GM23338 (cell line): ENCODE data around the gene RPN2. TPM values are rescaled to one million over a fixed set of nuclear protein-coding genes. Genes with fewer than 3 reads are reported as not detected.

Source experiments
- ATAC-seq: fragments of 200-7000 bp; cut with Tn5 transposase; 3 replicates; pipeline ENCODE4 v1.9.1; 2020
- DNase-seq: peaks from one replicate; pipeline ENCODE4 v3.0.0-alpha.2; 2015; ENCODE audit warnings: low spot score
- H2AFZ ChIP-seq: fragments of 200-600 bp; sonication (generic); 2 replicates; pipeline ENCODE4 v1.8.0; 2016; ENCODE audit warnings: antibody characterized with exemption, mild to moderate bottlenecking, moderate library complexity
- H3F3A ChIP-seq: fragments of 200-600 bp; sonication (generic); replicated peaks from 2 replicates; pipeline ENCODE4 v1.8.0; 2017; ENCODE audit warnings: antibody characterized with exemption, mixed run types, low read depth
- H3K27ac ChIP-seq: fragments of 200-600 bp; sonication (generic); 2 replicates; pipeline ENCODE4 v1.6.1; 2016; ENCODE audit warnings: low read depth
- H3K27me3 ChIP-seq: fragments of 200-600 bp; sonication (generic); 2 replicates; pipeline ENCODE4 v1.8.0; 2016; ENCODE audit warnings: mild to moderate bottlenecking, mixed run types, moderate library complexity; ENCODE audit not compliant: insufficient read depth
- H3K36me3 ChIP-seq: fragments of 200-600 bp; sonication (generic); 2 replicates; pipeline ENCODE4 v1.8.0; 2016; ENCODE audit warnings: mild to moderate bottlenecking; ENCODE audit not compliant: insufficient read depth
- H3K4me1 ChIP-seq: fragments of 200-600 bp; sonication (generic); 2 replicates; pipeline ENCODE4 v1.8.0; 2016; ENCODE audit warnings: mild to moderate bottlenecking, moderate library complexity; ENCODE audit not compliant: insufficient read depth
- H3K4me2 ChIP-seq: fragments of 200-600 bp; sonication (generic); 2 replicates; pipeline ENCODE4 v1.7.1; 2017; ENCODE audit warnings: mixed run types
- H3K4me3 ChIP-seq: fragments of 200-600 bp; sonication (generic); 2 replicates; pipeline ENCODE4 v1.6.1; 2016; ENCODE audit warnings: mixed run types
- H3K79me2 ChIP-seq: fragments of 200-600 bp; sonication (generic); replicated peaks from 2 replicates; pipeline ENCODE4 v1.8.0; 2017; ENCODE audit warnings: mild to moderate bottlenecking; ENCODE audit not compliant: insufficient read depth
- H3K9me2 ChIP-seq: fragments of 200-600 bp; sonication (generic); 2 replicates; pipeline ENCODE4 v1.8.0; 2017; ENCODE audit not compliant: insufficient read depth
- H4K20me1 ChIP-seq: fragments of 200-600 bp; sonication (generic); replicated peaks from 2 replicates; pipeline ENCODE4 v1.8.0; 2017; ENCODE audit warnings: mild to moderate bottlenecking; ENCODE audit not compliant: insufficient read depth
- H3K27ac Mint-ChIP-seq: 2 replicates; pipeline ENCODE4 v1.8.0; 2020; ENCODE audit warnings: inconsistent platforms, mild to moderate bottlenecking, moderate library complexity, mixed read lengths
- H3K27me3 Mint-ChIP-seq: 3 replicates; pipeline ENCODE4 v1.8.0; 2022; ENCODE audit warnings: low read depth, mild to moderate bottlenecking, moderate library complexity, mixed read lengths, inconsistent platforms; ENCODE audit not compliant: insufficient read depth, poor library complexity
- H3K36me3 Mint-ChIP-seq: 3 replicates; pipeline ENCODE4 v1.8.0; 2021; ENCODE audit warnings: low read depth, mild to moderate bottlenecking, inconsistent platforms, moderate library complexity, mixed read lengths
- H3K4me1 Mint-ChIP-seq: 3 replicates; pipeline ENCODE4 v1.8.0; 2020; ENCODE audit warnings: mild to moderate bottlenecking, inconsistent platforms, mixed read lengths
- H3K4me3 Mint-ChIP-seq: 3 replicates; pipeline ENCODE4 v1.8.0; 2021; ENCODE audit warnings: moderate library complexity, mild to moderate bottlenecking, inconsistent platforms, mixed read lengths
- H3K9me3 Mint-ChIP-seq: 3 replicates; pipeline ENCODE4 v1.8.0; 2020; ENCODE audit warnings: moderate library complexity, mild to moderate bottlenecking, inconsistent platforms, mixed read lengths
- CREB1 ChIP-seq: fragments of 250-450 bp; sonication (Bioruptor Pico); IDR thresholded peaks from 2 replicates; pipeline ENCODE4 v1.5.0; 2020; ENCODE audit warnings: low read depth, mild to moderate bottlenecking, moderate library complexity
- ETS1 ChIP-seq: IDR thresholded peaks from 2 replicates; pipeline ENCODE4 v1.6.1; 2016; ENCODE audit warnings: antibody characterized with exemption
- EZH2 ChIP-seq: fragments of 200-600 bp; sonication (generic); IDR thresholded peaks from one replicate; pipeline ENCODE4 v1.8.0; 2017; ENCODE audit warnings: antibody characterized with exemption, mild to moderate bottlenecking, low read depth; ENCODE audit not compliant: unreplicated experiment
- EZH2phosphoT487 ChIP-seq: fragments of 200-600 bp; sonication (generic); IDR thresholded peaks from one replicate; pipeline ENCODE4 v1.8.1; 2018; ENCODE audit warnings: antibody characterized with exemption; ENCODE audit not compliant: unreplicated experiment
- JUNB ChIP-seq: IDR thresholded peaks from one replicate; pipeline ENCODE4 v1.6.1; 2016; ENCODE audit warnings: antibody characterized with exemption; ENCODE audit not compliant: unreplicated experiment
- NANOG ChIP-seq: IDR thresholded peaks from 2 replicates; pipeline ENCODE4 v1.6.1; 2016; ENCODE audit warnings: antibody characterized with exemption, borderline replicate concordance
- POLR2AphosphoS5 ChIP-seq: IDR thresholded peaks from 2 replicates; pipeline ENCODE4 v1.6.1; 2016; ENCODE audit warnings: antibody characterized with exemption, low read depth
- STAT1 ChIP-seq: IDR thresholded peaks from one replicate; pipeline ENCODE4 v1.6.1; 2016; ENCODE audit warnings: antibody characterized with exemption; ENCODE audit not compliant: unreplicated experiment
- ZNF114 ChIP-seq: fragments of 250-450 bp; sonication (Bioruptor Pico); IDR thresholded peaks from 2 replicates; pipeline ENCODE4 v1.5.0; 2020; ENCODE audit warnings: mild to moderate bottlenecking, moderate library complexity
- ZNF331 ChIP-seq: fragments of 250-450 bp; sonication (Bioruptor Pico); IDR thresholded peaks from 2 replicates; pipeline ENCODE4 v1.5.0; 2020; ENCODE audit warnings: low read depth, mild to moderate bottlenecking, moderate library complexity
- polyA plus RNA-seq: library from polyadenylated mRNA; unstranded; fragments of >200 nt; fragmentation: Nextera tagmentation; extraction: Ambion mirVana; gene quantifications from 2 replicates; pipeline ENCODE4 v1.2.1, GENCODE V29; 2016
- total RNA-seq: library from RNA; depleted of rRNA; stranded (reverse); fragments of >200 nt; shearing (Covaris generic); gene quantifications from 2 replicates; pipeline ENCODE4 v1.2.3, GENCODE V29; 2014
- TF ChIP-seq, protein P1 (sequence below): fragments of 250-450 bp; sonication (Bioruptor Pico); IDR thresholded peaks from 2 replicates; pipeline ENCODE4 v1.5.0; 2020; ENCODE audit warnings: mild to moderate bottlenecking, moderate library complexity
- TF ChIP-seq, protein P2 (sequence below): IDR thresholded peaks from one replicate; pipeline ENCODE4 v1.6.1; 2018; ENCODE audit warnings: antibody characterized with exemption; ENCODE audit not compliant: unreplicated experiment
- TF ChIP-seq, protein P3 (sequence below), 2 experiments: fragments of 200-600 bp in 1 of 2; sonication (generic) in 1 of 2; conservative IDR thresholded peaks; 2 replicates each; pipeline versions ENCODE4 v1.5.1 to v1.6.1; 2016 to 2017; ENCODE audit warnings: antibody characterized with exemption in 2 of 2, low read depth in 2 of 2, mild to moderate bottlenecking in 2 of 2, moderate library complexity in 1 of 2

RPN2 gene
- total and polyA plus RNA-seq, 2 experiments from 2014 or later = 244 to 302 TPM

- Mint-ChIP-seq H3K4me1 (peaks cover 33% of the 10 kb centered on the region), H3K4me3 (no peak overlapping the region)
- no peak overlapping the region for H3K27ac ChIP-seq
These were observed 92.3 kb downstream of the RPN2 start for GRCh38 chr20:37271421-37271768.

More at GRCh38 chr20:37271421-37271768, 92.3 kb downstream of the RPN2 start:
- no peaks in the 10 kb centered on the region for H3K27me3 ChIP-seq
- H3K4me3 ChIP-seq = no peak overlapping the region
- H3F3A ChIP-seq = peaks cover 15% of the 10 kb centered on the region
- H3K9me2 ChIP-seq = no peaks in the 10 kb centered on the region
- TF ChIP-seq STAT1 (no peak), ZNF331 (CRISPR knock-in tag) (no peak), POLR2AphosphoS5 (no peak), JUNB (no peak), NANOG (no peak), ETS1 (no peak), ZNF114 (CRISPR knock-in tag) (no peak), CREB1 (CRISPR knock-in tag) (no peak), EZH2 (no peak), EZH2phosphoT487 (no peak)
- TF ChIP-seq, protein P1, sequence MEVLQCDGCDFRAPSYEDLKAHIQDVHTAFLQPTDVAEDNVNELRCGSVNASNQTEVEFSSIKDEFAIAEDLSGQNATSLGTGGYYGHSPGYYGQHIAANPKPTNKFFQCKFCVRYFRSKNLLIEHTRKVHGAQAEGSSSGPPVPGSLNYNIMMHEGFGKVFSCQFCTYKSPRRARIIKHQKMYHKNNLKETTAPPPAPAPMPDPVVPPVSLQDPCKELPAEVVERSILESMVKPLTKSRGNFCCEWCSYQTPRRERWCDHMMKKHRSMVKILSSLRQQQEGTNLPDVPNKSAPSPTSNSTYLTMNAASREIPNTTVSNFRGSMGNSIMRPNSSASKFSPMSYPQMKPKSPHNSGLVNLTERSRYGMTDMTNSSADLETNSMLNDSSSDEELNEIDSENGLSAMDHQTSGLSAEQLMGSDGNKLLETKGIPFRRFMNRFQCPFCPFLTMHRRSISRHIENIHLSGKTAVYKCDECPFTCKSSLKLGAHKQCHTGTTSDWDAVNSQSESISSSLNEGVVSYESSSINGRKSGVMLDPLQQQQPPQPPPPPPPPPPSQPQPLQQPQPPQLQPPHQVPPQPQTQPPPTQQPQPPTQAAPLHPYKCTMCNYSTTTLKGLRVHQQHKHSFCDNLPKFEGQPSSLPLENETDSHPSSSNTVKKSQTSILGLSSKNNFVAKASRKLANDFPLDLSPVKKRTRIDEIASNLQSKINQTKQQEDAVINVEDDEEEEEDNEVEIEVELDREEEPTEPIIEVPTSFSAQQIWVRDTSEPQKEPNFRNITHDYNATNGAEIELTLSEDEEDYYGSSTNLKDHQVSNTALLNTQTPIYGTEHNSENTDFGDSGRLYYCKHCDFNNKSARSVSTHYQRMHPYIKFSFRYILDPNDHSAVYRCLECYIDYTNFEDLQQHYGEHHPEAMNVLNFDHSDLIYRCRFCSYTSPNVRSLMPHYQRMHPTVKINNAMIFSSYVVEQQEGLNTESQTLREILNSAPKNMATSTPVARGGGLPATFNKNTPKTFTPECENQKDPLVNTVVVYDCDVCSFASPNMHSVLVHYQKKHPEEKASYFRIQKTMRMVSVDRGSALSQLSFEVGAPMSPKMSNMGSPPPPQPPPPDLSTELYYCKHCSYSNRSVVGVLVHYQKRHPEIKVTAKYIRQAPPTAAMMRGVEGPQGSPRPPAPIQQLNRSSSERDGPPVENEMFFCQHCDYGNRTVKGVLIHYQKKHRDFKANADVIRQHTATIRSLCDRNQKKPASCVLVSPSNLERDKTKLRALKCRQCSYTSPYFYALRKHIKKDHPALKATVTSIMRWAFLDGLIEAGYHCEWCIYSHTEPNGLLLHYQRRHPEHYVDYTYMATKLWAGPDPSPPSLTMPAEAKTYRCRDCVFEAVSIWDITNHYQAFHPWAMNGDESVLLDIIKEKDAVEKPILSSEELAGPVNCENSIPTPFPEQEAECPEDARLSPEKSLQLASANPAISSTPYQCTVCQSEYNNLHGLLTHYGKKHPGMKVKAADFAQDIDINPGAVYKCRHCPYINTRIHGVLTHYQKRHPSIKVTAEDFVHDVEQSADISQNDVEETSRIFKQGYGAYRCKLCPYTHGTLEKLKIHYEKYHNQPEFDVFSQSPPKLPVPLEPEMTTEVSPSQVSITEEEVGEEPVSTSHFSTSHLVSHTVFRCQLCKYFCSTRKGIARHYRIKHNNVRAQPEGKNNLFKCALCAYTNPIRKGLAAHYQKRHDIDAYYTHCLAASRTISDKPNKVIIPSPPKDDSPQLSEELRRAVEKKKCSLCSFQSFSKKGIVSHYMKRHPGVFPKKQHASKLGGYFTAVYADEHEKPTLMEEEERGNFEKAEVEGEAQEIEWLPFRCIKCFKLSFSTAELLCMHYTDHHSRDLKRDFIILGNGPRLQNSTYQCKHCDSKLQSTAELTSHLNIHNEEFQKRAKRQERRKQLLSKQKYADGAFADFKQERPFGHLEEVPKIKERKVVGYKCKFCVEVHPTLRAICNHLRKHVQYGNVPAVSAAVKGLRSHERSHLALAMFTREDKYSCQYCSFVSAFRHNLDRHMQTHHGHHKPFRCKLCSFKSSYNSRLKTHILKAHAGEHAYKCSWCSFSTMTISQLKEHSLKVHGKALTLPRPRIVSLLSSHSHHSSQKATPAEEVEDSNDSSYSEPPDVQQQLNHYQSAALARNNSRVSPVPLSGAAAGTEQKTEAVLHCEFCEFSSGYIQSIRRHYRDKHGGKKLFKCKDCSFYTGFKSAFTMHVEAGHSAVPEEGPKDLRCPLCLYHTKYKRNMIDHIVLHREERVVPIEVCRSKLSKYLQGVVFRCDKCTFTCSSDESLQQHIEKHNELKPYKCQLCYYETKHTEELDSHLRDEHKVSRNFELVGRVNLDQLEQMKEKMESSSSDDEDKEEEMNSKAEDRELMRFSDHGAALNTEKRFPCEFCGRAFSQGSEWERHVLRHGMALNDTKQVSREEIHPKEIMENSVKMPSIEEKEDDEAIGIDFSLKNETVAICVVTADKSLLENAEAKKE (CRISPR knock-in tag) = no peak
- TF ChIP-seq, protein P2, sequence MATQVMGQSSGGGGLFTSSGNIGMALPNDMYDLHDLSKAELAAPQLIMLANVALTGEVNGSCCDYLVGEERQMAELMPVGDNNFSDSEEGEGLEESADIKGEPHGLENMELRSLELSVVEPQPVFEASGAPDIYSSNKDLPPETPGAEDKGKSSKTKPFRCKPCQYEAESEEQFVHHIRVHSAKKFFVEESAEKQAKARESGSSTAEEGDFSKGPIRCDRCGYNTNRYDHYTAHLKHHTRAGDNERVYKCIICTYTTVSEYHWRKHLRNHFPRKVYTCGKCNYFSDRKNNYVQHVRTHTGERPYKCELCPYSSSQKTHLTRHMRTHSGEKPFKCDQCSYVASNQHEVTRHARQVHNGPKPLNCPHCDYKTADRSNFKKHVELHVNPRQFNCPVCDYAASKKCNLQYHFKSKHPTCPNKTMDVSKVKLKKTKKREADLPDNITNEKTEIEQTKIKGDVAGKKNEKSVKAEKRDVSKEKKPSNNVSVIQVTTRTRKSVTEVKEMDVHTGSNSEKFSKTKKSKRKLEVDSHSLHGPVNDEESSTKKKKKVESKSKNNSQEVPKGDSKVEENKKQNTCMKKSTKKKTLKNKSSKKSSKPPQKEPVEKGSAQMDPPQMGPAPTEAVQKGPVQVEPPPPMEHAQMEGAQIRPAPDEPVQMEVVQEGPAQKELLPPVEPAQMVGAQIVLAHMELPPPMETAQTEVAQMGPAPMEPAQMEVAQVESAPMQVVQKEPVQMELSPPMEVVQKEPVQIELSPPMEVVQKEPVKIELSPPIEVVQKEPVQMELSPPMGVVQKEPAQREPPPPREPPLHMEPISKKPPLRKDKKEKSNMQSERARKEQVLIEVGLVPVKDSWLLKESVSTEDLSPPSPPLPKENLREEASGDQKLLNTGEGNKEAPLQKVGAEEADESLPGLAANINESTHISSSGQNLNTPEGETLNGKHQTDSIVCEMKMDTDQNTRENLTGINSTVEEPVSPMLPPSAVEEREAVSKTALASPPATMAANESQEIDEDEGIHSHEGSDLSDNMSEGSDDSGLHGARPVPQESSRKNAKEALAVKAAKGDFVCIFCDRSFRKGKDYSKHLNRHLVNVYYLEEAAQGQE = no peak
- TF ChIP-seq, protein P3, sequence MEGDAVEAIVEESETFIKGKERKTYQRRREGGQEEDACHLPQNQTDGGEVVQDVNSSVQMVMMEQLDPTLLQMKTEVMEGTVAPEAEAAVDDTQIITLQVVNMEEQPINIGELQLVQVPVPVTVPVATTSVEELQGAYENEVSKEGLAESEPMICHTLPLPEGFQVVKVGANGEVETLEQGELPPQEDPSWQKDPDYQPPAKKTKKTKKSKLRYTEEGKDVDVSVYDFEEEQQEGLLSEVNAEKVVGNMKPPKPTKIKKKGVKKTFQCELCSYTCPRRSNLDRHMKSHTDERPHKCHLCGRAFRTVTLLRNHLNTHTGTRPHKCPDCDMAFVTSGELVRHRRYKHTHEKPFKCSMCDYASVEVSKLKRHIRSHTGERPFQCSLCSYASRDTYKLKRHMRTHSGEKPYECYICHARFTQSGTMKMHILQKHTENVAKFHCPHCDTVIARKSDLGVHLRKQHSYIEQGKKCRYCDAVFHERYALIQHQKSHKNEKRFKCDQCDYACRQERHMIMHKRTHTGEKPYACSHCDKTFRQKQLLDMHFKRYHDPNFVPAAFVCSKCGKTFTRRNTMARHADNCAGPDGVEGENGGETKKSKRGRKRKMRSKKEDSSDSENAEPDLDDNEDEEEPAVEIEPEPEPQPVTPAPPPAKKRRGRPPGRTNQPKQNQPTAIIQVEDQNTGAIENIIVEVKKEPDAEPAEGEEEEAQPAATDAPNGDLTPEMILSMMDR (conservative IDR thresholded peaks at IDR 0.05; ENCODE audit: low read depth in 2 of 2) = no peak
- no peaks in the 10 kb centered on the region for H3K79me2 ChIP-seq
- H3K9me3 Mint-ChIP-seq = peaks cover 11% of the 10 kb centered on the region; the same call in 2 of the 3 replicates
- no peak overlapping the region for H3K4me2 ChIP-seq
- peaks cover 21% of the 10 kb centered on the region for H3K4me1 ChIP-seq
- no peak overlapping the region for H3K27ac Mint-ChIP-seq
- H3K36me3 ChIP-seq = no peaks in the 10 kb centered on the region
- DNase-seq (no peak), ATAC-seq (no peak)
- no peaks in the 10 kb centered on the region for H4K20me1 ChIP-seq
- peaks cover 4% of the 10 kb centered on the region; the same call in 2 of the 3 replicates for H3K36me3 Mint-ChIP-seq
- H2AFZ ChIP-seq = no peak overlapping the region
- peaks cover 13% of the 10 kb centered on the region for H3K27me3 Mint-ChIP-seq
